Adrenal gland (tissue), 5 donors: Measurements from ENCODE around the gene NIF3L1.

Experiments
- POLR2A ChIP-seq, 2 donors: fragments of 450-650 bp; IDR thresholded peaks; one replicate each; pipeline ENCODE4 v1.6.1; 2017; ENCODE audit warnings: antibody characterized with exemption in 2 of 2, mild to moderate bottlenecking in 2 of 2, moderate library complexity in 1 of 2
- TF ChIP-seq, protein P1 (sequence below), 6 experiments: fragments of 450-650 bp in 4 of 6; fragments of 200-600 bp in 2 of 6; sonication (generic) in 1 of 6; IDR thresholded peaks; 1 replicate in 5 of 6; 2 replicates in 1 of 6; pipeline versions ENCODE4 v1.5.1 to v1.8.0; 2016 to 2021; ENCODE audit warnings: antibody characterized with exemption in 6 of 6, mild to moderate bottlenecking in 2 of 6, moderate library complexity in 1 of 6
- donor health status: DM: no; HTN: no; CAD: no.

- TF ChIP-seq, protein P1, sequence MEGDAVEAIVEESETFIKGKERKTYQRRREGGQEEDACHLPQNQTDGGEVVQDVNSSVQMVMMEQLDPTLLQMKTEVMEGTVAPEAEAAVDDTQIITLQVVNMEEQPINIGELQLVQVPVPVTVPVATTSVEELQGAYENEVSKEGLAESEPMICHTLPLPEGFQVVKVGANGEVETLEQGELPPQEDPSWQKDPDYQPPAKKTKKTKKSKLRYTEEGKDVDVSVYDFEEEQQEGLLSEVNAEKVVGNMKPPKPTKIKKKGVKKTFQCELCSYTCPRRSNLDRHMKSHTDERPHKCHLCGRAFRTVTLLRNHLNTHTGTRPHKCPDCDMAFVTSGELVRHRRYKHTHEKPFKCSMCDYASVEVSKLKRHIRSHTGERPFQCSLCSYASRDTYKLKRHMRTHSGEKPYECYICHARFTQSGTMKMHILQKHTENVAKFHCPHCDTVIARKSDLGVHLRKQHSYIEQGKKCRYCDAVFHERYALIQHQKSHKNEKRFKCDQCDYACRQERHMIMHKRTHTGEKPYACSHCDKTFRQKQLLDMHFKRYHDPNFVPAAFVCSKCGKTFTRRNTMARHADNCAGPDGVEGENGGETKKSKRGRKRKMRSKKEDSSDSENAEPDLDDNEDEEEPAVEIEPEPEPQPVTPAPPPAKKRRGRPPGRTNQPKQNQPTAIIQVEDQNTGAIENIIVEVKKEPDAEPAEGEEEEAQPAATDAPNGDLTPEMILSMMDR (IDR thresholded peaks at IDR 0.05) = no peak
- TF ChIP-seq POLR2A (IDR thresholded peaks at IDR 0.05) = no peak
Measured at GRCh38 chr2:200847939-200848338, 41.2 kb upstream of the NIF3L1 start.
